Stimulated activated CD4-positive, alpha-beta T cell treated with anti-CD3 and anti-CD28 coated beads, Interleukin-1b, Interleukin-23, amount 100 ng/mL, for 1 hour (primary cell): Measurements from ENCODE around the gene PDZRN4.

Source experiments
- DNase-seq, 2 donors: peaks; one replicate each; pipeline ENCODE4 v3.0.0-alpha.2; 2020; ENCODE audit warnings: low read depth in 2 of 2

PDZRN4 gene

GRCh38 chr12:41459111-41459905 lies 271.2 kb downstream of the PDZRN4 start:
- DNase-seq = no peak

- no peak for DNase-seq
Measured at GRCh38 chr12:41459906-41460214, 271.7 kb downstream of the PDZRN4 start.

GRCh38 chr12:41460906-41461305 lies 272.8 kb downstream of the PDZRN4 start:
- DNase-seq = no peak

- DNase-seq = no peak
Measured at GRCh38 chr12:41462312-41462711, 274.2 kb downstream of the PDZRN4 start.

- no peak for DNase-seq
Measured at GRCh38 chr12:41465526-41465925, 277.4 kb downstream of the PDZRN4 start.

GRCh38 chr12:41466300-41466699 lies 278.2 kb downstream of the PDZRN4 start:
- no peak for DNase-seq

GRCh38 chr12:41466802-41467201 lies 278.7 kb downstream of the PDZRN4 start:
- no peak for DNase-seq

GRCh38 chr12:41467591-41468325 lies 279.6 kb downstream of the PDZRN4 start:
- no peak for DNase-seq

GRCh38 chr12:41468341-41468740 lies 280.2 kb downstream of the PDZRN4 start:
- no peak for DNase-seq

GRCh38 chr12:41468756-41469155 lies 280.6 kb downstream of the PDZRN4 start:
- no peak for DNase-seq

- DNase-seq = no peak
Measured at GRCh38 chr12:41473441-41473840, 285.3 kb downstream of the PDZRN4 start.

GRCh38 chr12:41474001-41474400 lies 285.9 kb downstream of the PDZRN4 start:
- DNase-seq = no peak

GRCh38 chr12:41476499-41477439 lies 288.6 kb downstream of the PDZRN4 start:
- DNase-seq = no peak

- no peak for DNase-seq
Measured at GRCh38 chr12:41479426-41479825, 291.3 kb downstream of the PDZRN4 start.

GRCh38 chr12:41485203-41485602 lies 297.1 kb downstream of the PDZRN4 start:
- DNase-seq = no peak

GRCh38 chr12:41486718-41487117 lies 298.6 kb downstream of the PDZRN4 start:
- DNase-seq = no peak

- DNase-seq = no peak
Measured at GRCh38 chr12:41496009-41496408, 307.9 kb downstream of the PDZRN4 start.

- DNase-seq = no peak
Measured at GRCh38 chr12:41497409-41497808, 309.3 kb downstream of the PDZRN4 start.

GRCh38 chr12:41504976-41505375 lies 316.9 kb downstream of the PDZRN4 start:
- no peak for DNase-seq

- no peak for DNase-seq
Measured at GRCh38 chr12:41507286-41507685, 319.2 kb downstream of the PDZRN4 start.

- no peak for DNase-seq
Measured at GRCh38 chr12:41509271-41510055, 321.3 kb downstream of the PDZRN4 start.
